HepG2 (cell line): ENCODE measurements around the gene SERPINB11. TPM values are rescaled to one million over a fixed set of nuclear protein-coding genes. Genes with fewer than 3 reads are reported as not detected.

Experiments used
- ATAC-seq: fragments of 200-7000 bp; cut with Tn5 transposase; 3 replicates; pipeline ENCODE4 v1.9.1; 2020; ENCODE audit warnings: mild to moderate bottlenecking, moderate library complexity
- BruUV-seq: library from RNA; stranded (reverse); fragments of 400-500 nt; replicated peaks from 2 replicates; lab custom pipeline; 2021; lab: Mats Ljungman, UMichigan
- CTCF ChIA-PET: fragments of 300-600 bp; formaldehyde crosslinking; extraction: SDS; loops from one replicate; lab custom pipeline; 2021; ENCODE audit warnings: low total read pairs, inconsistent platforms, low intra/inter-chr PET ratio; lab: Yijun Ruan, JAX
- POLR2A ChIA-PET: fragments of 350-600 bp; sonication (Branson Sonifier 250); formaldehyde crosslinking; loops from one replicate; lab custom pipeline; 2020; ENCODE audit warnings: antibody characterized with exemption, inconsistent platforms; lab: Yijun Ruan, JAX
- DNase-seq: peaks from one replicate; pipeline ENCODE4 v3.0.0-alpha.2; 2015; ENCODE audit warnings: low spot score
- FAIRE-seq: peaks from 3 replicates; lab custom pipeline; 2011; peaks lifted over from hg19 to GRCh38; lab: Jason Lieb, UNC
- H2AFZ ChIP-seq: one replicate; pipeline ENCODE4 v1.6.1; 2011; ENCODE audit warnings: low read length, inconsistent platforms
- H3K27ac ChIP-seq: fragments of 300-600 bp; 3 replicates; pipeline ENCODE4 v1.8.0; 2011; ENCODE audit warnings: mixed run types, mild to moderate bottlenecking, mixed read lengths, low read length, inconsistent platforms; ENCODE audit not compliant: insufficient read depth; ENCODE audit errors: extremely low read length
- H3K27me3 ChIP-seq, 2 experiments: fragments of 200-600 bp in 1 of 2; 2 replicates in 1 of 2; 3 replicates in 1 of 2; pipeline versions ENCODE4 v1.6.0 to v1.8.0; 2011; ENCODE audit warnings: low read length in 2 of 2, mild to moderate bottlenecking in 2 of 2, moderate library complexity in 2 of 2, inconsistent platforms in 1 of 2; ENCODE audit not compliant: insufficient read depth in 2 of 2, control insufficient read depth in 1 of 2
- H3K36me3 ChIP-seq, 2 experiments: fragments of 200-600 bp in 1 of 2; replicated peaks in 1 of 2; 2 replicates in 1 of 2; 3 replicates in 1 of 2; pipeline versions ENCODE4 v1.5.1 to v1.8.0; 2011; ENCODE audit warnings: low read length in 2 of 2, inconsistent platforms in 1 of 2; ENCODE audit not compliant: insufficient read depth in 2 of 2, control insufficient read depth in 1 of 2
- H3K4me1 ChIP-seq: 2 replicates; pipeline ENCODE4 v1.5.1; 2012; ENCODE audit warnings: low read length, inconsistent platforms; ENCODE audit not compliant: insufficient read depth
- H3K4me2 ChIP-seq: 2 replicates; pipeline ENCODE4 v1.6.0; 2011; ENCODE audit warnings: low read depth, low read length, inconsistent platforms
- H3K4me3 ChIP-seq, 3 experiments: fragments of 200-600 bp in 1 of 3; sonication (generic), shearing (Covaris generic) in 1 of 3; replicated peaks in 1 of 3; 2 replicates each; pipeline ENCODE4 v1.5.1; 2011 to 2016; ENCODE audit warnings: low read length in 3 of 3, inconsistent platforms in 2 of 3, low read depth in 2 of 3, mild to moderate bottlenecking in 2 of 3, control low read depth in 1 of 3, mixed read lengths in 1 of 3; ENCODE audit not compliant: insufficient read depth in 1 of 3
- H3K79me2 ChIP-seq: one replicate; pipeline ENCODE4 v1.6.1; 2011; ENCODE audit warnings: low read length, inconsistent platforms; ENCODE audit not compliant: insufficient read depth
- H3K9ac ChIP-seq: 2 replicates; pipeline ENCODE4 v1.6.0; 2011; ENCODE audit warnings: mild to moderate bottlenecking, low read depth, low read length, inconsistent platforms; ENCODE audit not compliant: insufficient read depth
- H3K9me3 ChIP-seq: 2 replicates; pipeline ENCODE4 v1.5.1; 2012; ENCODE audit warnings: mild to moderate bottlenecking, low read length
- H4K20me1 ChIP-seq: 2 replicates; pipeline ENCODE4 v1.6.0; 2011; ENCODE audit warnings: inconsistent platforms, mild to moderate bottlenecking, low read length, moderate library complexity; ENCODE audit not compliant: insufficient read depth
- ATF7 ChIP-seq, 2 experiments: fragments of 450-650 bp in 1 of 2; sonication (generic) in 1 of 2; formaldehyde crosslinking in 1 of 2; IDR thresholded peaks; 2 replicates each; pipeline versions ENCODE4 v1.4.0 to v1.6.1; 2016 to 2020; ENCODE audit warnings: antibody characterized with exemption in 1 of 2, mild to moderate bottlenecking in 1 of 2, missing genetic modification reagents in 1 of 2
- FOXO1 ChIP-seq: sonication (generic); formaldehyde crosslinking; IDR thresholded peaks from 2 replicates; pipeline ENCODE4 v1.4.0; 2020; ENCODE audit warnings: missing genetic modification reagents
- KAT8 ChIP-seq: IDR thresholded peaks from 2 replicates; pipeline ENCODE4 v1.6.1; 2016; ENCODE audit warnings: missing genetic modification reagents, missing compliant biosample characterization
- POGZ ChIP-seq: sonication (generic); formaldehyde crosslinking; IDR thresholded peaks from 2 replicates; pipeline ENCODE4 v1.4.0; 2020; ENCODE audit warnings: mild to moderate bottlenecking, missing genetic modification reagents
- PPARG ChIP-seq: conservative IDR thresholded peaks from 2 replicates; pipeline ENCODE4 v1.6.1; 2016; ENCODE audit warnings: missing biosample characterization, missing genetic modification reagents
- U2AF1 ChIP-seq: fragments of 200-400 bp; formaldehyde crosslinking; optimal IDR thresholded peaks from 2 replicates; pipeline ENCODE3; 2017; ENCODE audit warnings: mild to moderate bottlenecking, low read depth, low read length
- ZFP36L1 ChIP-seq: sonication (generic); formaldehyde crosslinking; IDR thresholded peaks from 2 replicates; pipeline ENCODE4 v1.8.0; 2022; ENCODE audit warnings: mild to moderate bottlenecking, missing genetic modification reagents, moderate library complexity
- ZNF567 ChIP-seq: sonication (generic); formaldehyde crosslinking; IDR thresholded peaks from 2 replicates; pipeline ENCODE4 v1.8.1; 2023; ENCODE audit warnings: mild to moderate bottlenecking, missing genetic modification reagents, borderline replicate concordance
- ZNF766 ChIP-seq: sonication (generic); formaldehyde crosslinking; IDR thresholded peaks from 2 replicates; pipeline ENCODE4 v1.5.0; 2020; ENCODE audit warnings: missing genetic modification reagents, borderline replicate concordance
- in situ Hi-C: cut with HindIII; loops from 2 replicates; pipeline ENCODE4 v1.10.0; 2017; ENCODE audit warnings: low pct_unique_long_range_greater_than_20kb; ENCODE audit not compliant: extremely low pct_ligation_motif_present
- intact Hi-C: fragments of 100-400 bp; cut with micrococcal nuclease; formaldehyde crosslinking; loops from one replicate; pipeline ENCODE4 v1.10.0; 2022; ENCODE audit not compliant: unreplicated experiment
- polyA plus RNA-seq, 8 experiments: library from polyadenylated mRNA; depleted of rRNA in 3 of 8; stranded (reverse) in 7 of 8; unstranded in 1 of 8; fragments of >200 nt; fragmentation: Illumina TruSeq in 4 of 8; extraction: Trizol in 4 of 8; gene quantifications; 2 replicates each; pipeline versions ENCODE4 v1.2.1 to v1.2.3, GENCODE V29; 2011 to 2016; ENCODE audit warnings: low read depth in 4 of 8, missing spikeins in 1 of 8, mixed read lengths in 1 of 8; ENCODE audit not compliant: insufficient read depth in 1 of 8
- total RNA-seq, 5 experiments: library from RNA; depleted of rRNA; stranded (reverse); fragments of >200 nt; fragmentation: Illumina TruSeq; extraction: Trizol; gene quantifications; 2 replicates each; pipeline ENCODE4 v1.2.3, GENCODE V29; 2016; ENCODE audit warnings: low read depth in 1 of 5
- TF ChIP-seq, protein P1 (sequence below): sonication (generic); formaldehyde crosslinking; IDR thresholded peaks from 2 replicates; pipeline ENCODE4 v1.5.0; 2020; ENCODE audit warnings: mild to moderate bottlenecking, missing genetic modification reagents, moderate library complexity

The SERPINB11 gene
- total and polyA plus RNA-seq, 2 of the 13 experiments (the other 11 are each of a cell fraction or from before 2014, with no cell fraction given): not detected

DNA sequence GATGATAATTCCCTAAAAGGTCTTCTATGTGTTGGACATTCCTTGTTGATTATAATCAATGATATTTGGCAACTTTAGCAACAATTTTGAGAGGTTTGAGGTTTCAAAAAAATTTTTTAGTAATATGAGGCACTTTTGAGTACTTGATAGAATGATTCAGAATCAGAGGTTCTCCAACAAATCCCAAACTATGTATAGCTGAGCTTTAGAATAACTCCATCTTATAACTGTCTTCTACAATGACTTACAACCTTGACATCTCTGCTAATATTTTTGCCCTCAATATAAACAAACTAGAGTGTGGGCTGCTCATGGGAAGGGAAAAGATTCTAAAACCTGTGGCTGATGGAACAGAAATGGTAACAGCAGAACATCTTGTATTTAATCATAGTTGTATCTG, 50.9 kb downstream of the SERPINB11 start (continued):
- TF ChIP-seq, protein P1, sequence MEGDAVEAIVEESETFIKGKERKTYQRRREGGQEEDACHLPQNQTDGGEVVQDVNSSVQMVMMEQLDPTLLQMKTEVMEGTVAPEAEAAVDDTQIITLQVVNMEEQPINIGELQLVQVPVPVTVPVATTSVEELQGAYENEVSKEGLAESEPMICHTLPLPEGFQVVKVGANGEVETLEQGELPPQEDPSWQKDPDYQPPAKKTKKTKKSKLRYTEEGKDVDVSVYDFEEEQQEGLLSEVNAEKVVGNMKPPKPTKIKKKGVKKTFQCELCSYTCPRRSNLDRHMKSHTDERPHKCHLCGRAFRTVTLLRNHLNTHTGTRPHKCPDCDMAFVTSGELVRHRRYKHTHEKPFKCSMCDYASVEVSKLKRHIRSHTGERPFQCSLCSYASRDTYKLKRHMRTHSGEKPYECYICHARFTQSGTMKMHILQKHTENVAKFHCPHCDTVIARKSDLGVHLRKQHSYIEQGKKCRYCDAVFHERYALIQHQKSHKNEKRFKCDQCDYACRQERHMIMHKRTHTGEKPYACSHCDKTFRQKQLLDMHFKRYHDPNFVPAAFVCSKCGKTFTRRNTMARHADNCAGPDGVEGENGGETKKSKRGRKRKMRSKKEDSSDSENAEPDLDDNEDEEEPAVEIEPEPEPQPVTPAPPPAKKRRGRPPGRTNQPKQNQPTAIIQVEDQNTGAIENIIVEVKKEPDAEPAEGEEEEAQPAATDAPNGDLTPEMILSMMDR: no peak
- no peak for TF ChIP-seq PPARG (CRISPR knock-in tag)
- TF ChIP-seq, all 625 proteins: peak for 0

DNA sequence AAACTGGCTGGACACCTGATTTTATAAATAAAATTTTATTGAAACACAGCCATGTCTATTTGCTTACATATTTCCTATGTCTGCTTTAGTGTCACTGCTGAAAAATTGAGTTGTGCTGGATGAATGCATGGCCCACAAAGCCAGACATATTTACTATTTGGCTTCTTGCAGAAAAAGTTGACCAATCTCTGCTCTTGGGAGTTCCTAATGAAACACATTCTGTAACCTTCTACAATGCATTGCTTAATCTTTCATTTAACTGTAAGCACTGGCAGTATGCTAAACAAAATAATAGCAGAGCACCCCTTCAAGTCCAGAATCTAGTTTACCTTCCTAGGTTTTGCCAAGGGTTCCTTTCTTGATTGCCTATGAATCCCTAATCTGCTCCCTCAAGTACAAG, 54.8 kb downstream of the SERPINB11 start:
- in situ Hi-C loops (no loop called here), intact Hi-C loops (loop anchor here (5.0 kb wide), 1 partner anchor 170 kb away; the partner anchor contains the start of gene SERPINB13)
- no TSS peak for BruUV-seq
- Histone ChIP-seq H3K4me3 (no peak overlapping the region), H3K27me3 (no peaks in the 10 kb centered on the region), H3K9ac (no peak overlapping the region), H3K4me1 (no peaks in the 10 kb centered on the region), H3K36me3 (no peaks in the 10 kb centered on the region), H3K9me3 (peaks cover 19% of the 10 kb centered on the region; the same call in 1 of the 2 replicates), H2AFZ (no peak overlapping the region), H3K27ac (no peak overlapping the region), H3K4me2 (no peak overlapping the region), H3K79me2 (no peaks in the 10 kb centered on the region), H4K20me1 (no peaks in the 10 kb centered on the region)
- no peak for FAIRE-seq
- no peak for ATAC-seq
- POLR2A ChIA-PET: no interaction called here
- no peak for TF ChIP-seq KAT8 (CRISPR knock-in tag)
- TF ChIP-seq ZNF766: no peak
- no peak for TF ChIP-seq FOXO1 (CRISPR knock-in tag)
- no peak for TF ChIP-seq U2AF1
- TF ChIP-seq ATF7 (IDR thresholded peaks at IDR 0.05): no peak
- no peak for TF ChIP-seq ATF7 (CRISPR knock-in tag; IDR thresholded peaks at IDR 0.05)
- no peak for TF ChIP-seq ZNF567
- no peak for TF ChIP-seq POGZ (CRISPR knock-in tag)
- TF ChIP-seq ZFP36L1: no peak
- DNase-seq: no peak
- CTCF ChIA-PET: no interaction called here
